SH-SY5Y (cell line): ENCODE results near the gene TTC23L.

ENCODE experiments used
- GATA2 ChIP-seq: IDR thresholded peaks from 2 replicates; pipeline ENCODE4 v1.6.1; 2011; ENCODE audit warnings: mild to moderate bottlenecking, low read depth, low read length
- GATA3 ChIP-seq: IDR thresholded peaks from 2 replicates; pipeline ENCODE4 v1.6.1; 2011; ENCODE audit warnings: low read depth, mild to moderate bottlenecking, low read length, moderate library complexity

The TTC23L gene

DNA sequence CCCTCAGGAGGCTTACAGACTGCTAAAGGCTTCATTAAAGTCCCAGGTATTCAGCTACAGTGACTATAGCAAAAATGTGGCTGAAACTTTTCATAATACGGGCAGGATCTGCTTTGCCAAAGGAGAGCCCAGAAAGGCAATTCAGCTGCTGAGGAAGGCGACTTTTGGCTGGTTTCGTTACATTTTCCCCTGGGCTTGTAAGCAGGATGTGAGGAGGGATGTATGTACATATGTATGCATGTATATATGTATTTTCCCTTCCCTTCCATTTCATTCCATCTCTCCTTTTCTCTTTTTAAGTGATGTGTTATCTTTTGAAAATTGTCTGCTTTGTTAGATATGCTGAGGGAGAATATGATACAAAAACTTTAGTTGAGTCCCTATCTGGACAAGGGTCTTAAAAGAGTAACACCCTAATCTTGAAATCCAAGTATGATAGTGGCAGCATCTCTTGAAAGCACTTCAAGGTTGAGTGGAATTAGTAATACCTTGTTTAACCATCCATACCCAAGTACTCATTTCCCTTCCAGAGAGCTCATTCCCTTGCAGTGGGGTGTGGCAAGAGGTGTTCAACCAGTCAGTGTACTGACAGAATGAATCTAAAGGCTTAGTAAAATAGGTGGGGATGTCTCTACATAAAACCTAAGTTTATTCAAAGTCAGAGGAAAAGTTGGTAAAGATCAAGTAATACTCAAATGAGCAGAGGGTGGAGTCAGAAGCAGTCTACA is 47.6 kb downstream of the TTC23L start:
- TF ChIP-seq GATA3, result no peak
- no peak for TF ChIP-seq GATA2

DNA sequence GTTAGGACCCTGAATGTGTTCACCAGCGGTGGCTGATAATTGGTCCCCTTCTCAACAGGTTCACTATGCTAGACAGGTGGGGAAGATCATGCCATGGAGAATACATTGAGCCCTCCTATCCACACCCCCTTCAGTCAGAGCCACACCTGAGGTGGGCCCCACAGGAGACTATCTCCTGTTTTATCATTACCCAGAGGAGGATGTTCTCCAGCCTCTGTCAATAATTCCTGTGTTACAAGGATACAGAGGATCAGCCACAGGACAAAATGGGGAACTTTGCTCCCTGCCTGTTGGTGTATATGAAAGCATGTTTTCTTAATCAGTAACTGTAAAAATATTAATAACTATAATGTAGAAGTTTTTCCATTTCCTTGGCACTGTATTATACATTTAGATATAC is 50.4 kb downstream of the TTC23L start:
- no peak for TF ChIP-seq GATA3
- no peak for TF ChIP-seq GATA2

GRCh38 chr5:34891981-34892380 is 53.0 kb downstream of the TTC23L start:
- TF ChIP-seq GATA2 (no peak), GATA3 (no peak)

- TF ChIP-seq GATA3 (no peak), GATA2 (no peak)
Observed at GRCh38 chr5:34892414-34892813, 53.5 kb downstream of the TTC23L start.

DNA sequence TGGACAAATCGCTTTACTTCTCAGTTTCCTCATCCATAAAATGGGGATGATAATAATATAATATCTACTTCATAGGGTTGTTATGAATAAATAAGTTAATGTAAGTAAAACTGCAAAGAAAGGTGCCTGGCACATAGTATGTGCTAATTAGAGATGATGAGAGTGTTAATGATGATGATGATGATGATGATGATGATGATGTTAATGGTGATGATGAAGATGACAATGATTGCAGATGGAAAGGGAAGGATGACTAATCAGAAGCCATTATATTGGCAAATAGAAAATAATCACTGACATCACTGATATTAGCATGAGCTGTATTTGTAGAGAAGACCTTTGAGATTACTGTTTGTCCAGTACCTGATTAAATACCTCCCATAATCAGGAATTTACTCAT is 55.8 kb downstream of the TTC23L start:
- TF ChIP-seq GATA2 (no peak), GATA3 (no peak)

DNA sequence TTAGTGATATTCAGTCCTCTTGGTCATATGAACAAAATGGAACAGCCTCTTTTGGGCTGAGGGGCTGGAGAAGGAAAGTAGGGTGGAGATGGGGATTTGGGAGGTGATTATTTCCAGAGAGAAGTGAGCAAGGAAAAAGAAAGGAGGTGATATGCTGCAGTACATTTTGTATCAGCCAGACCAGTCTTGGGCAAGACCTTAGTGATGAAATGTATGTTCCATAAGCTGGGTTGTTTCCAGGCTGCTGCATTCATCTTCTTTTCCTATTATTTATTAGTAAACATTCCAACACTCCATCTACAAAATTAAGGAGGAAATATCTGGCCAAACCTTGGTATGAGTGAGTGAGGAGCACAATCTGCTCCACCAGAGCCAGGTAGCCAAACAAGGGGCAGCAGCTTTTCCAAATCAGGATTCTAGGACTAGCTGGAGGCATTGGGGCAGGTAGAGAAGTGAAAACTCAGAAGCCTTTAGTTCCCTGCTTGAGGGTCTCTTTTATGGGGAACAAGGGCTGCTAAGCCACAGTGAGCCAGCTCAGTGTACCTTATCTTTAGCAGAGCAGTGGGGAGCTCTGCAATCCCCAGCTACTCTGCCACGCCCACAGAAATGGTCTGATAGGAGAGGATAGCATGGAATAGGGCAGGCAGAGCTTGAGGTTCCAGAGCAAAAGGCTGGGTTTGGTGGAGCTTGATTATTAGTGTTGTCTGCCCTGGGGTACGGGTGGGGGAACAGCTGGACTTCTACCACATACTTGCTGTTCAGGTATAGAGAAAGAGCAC is 56.9 kb downstream of the TTC23L start:
- TF ChIP-seq GATA3 (no peak), GATA2 (no peak)

DNA sequence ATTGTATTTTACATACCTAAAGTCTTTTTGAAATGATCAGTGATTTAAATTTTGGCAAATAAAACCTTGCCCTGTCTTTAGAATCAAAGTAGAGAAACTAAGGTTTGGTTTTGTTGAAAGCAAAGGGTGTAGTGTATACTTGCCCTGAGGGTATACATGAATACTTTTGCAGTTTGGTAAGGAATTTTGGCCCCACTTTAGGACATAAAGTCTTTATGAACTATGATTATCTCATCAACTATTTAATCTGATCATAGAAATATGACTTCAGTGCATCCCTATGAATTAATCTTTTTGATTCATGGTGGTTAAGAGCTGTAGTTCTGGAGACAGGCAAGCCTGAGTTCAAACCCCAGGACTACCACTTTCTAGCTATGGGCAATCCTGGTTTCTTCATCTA is 58.7 kb downstream of the TTC23L start:
- TF ChIP-seq GATA3 (no peak), GATA2 (no peak)

DNA sequence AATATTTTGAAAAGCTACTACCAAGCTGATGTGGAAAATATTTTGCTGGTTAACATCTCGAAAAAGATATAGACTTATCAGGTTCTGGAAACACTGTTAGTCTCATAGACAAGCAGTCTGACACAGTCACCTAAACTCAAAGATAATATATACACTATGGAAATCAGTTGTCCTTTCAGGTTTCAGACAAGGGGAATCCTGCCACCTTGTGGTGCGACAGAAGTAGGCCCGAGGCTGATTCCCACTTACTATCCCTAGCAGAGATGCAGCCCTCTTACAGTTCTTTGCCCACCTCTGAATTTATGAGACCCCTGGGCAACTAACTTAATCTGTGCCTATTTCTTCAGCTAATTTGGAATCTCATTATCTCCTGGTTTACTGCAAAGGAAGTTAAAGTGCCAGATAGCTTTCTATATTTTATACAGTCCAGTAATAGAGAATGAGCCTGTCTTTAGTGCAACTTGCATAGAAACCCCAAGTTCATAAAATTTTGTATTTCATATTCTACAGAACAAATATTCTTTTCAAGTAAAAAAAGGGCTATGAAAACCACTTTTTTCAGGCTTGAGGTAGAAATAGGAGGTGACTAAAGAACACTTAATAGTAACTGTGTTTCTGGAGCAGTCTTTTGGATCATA is 59.4 kb downstream of the TTC23L start:
- no peak for TF ChIP-seq GATA3
- no peak for TF ChIP-seq GATA2

- TF ChIP-seq GATA2 (no peak), GATA3 (no peak)
Observed at GRCh38 chr5:34899066-34899465, 60.1 kb downstream of the TTC23L start.

GRCh38 chr5:34900652-34901051 is 61.7 kb downstream of the TTC23L start:
- TF ChIP-seq GATA3 (no peak), GATA2 (no peak)

DNA sequence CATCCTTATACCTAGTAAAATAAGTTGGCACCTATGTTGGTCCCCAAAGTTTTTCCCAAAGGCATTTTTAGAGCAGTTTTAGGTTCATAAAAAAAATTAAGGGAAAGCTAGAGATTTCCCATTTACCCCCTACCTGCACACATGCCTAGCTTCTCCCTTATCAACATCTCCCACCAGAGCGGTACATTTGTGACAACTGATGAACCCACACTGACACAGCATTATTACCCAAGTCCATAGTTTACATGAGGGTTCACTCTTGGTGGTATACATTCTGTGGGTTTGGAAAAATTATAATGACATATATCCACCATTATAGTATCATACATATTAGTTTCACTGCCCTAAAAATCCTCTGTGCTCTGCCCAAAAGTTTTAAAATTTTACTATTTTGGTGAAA is 64.3 kb downstream of the TTC23L start:
- TF ChIP-seq GATA2 (no peak), GATA3 (no peak)

- TF ChIP-seq GATA2, result no peak
- no peak for TF ChIP-seq GATA3
Observed at GRCh38 chr5:34905564-34905963, 66.6 kb downstream of the TTC23L start.

DNA sequence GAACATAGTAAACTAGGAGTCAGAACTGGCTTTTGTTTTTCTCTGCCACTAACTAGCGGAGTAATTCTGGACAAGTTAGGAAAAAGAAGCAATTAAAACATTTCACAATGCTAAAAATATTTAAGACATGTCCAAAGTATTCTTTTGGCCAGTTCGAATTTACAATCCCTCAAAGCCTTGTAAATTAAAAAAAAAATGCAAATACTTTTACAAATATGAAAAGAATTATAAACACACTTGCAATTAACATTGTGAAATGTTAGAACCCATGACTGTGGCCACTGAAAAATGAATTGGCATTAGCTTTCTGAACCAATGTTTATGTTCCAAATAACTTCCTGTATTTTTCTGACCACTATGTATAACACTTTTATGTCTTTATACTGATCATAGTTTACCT is 74.1 kb downstream of the TTC23L start:
- TF ChIP-seq GATA2, result no peak
- TF ChIP-seq GATA3, result no peak

- TF ChIP-seq GATA2 (no peak), GATA3 (no peak)
Observed at GRCh38 chr5:34914671-34915138, 75.7 kb downstream of the TTC23L start.

- TF ChIP-seq GATA3 (no peak), GATA2 (no peak; the same call in 1 of the 2 replicates)
Observed at GRCh38 chr5:34915139-34915855, 76.3 kb downstream of the TTC23L start, which contains the start of the genes BRIX1 and RAD1. Gene BRIX1 (plus strand): TSS chr5:34915711. CDS start chr5:34915739, 28 bp downstream. Gene RAD1 (minus strand): TSS chr5:34915504. CDS start chr5:34914892, 612 bp downstream.

GRCh38 chr5:34915856-34916192 is 76.9 kb downstream of the TTC23L start:
- TF ChIP-seq GATA3 (no peak), GATA2 (no peak)
